ENCODE data around the gene FERMT3. TPM values are rescaled to one million over a fixed set of nuclear protein-coding genes. Genes with fewer than 3 reads are reported as not detected.
A peak's percentile ranks its signal among the peaks of the same experiment; 100 is the strongest.
"Not testable (repeated sequence)": the region's sequence is repeated elsewhere in the genome, so short reads cannot be mapped to it uniquely, and the experiment has no call there.

FERMT3 gene
- 100 to 1,000 TPM; 368 to 444 (median 399) TPM for total RNA-seq

GRCh38 chr11:64206457-64207255, at the start of gene FERMT3:
Gene FERMT3, plus strand, starts transcription at chr11:64206721. Its CDS starts 644 bp downstream, at chr11:64207365.
- Mint-ChIP-seq H3K36me3 (ENCODE audit: insufficient read depth) (peaks cover 38% of the 10 kb centered on the region), H3K9me3 (no peaks in the 10 kb centered on the region), H3K4me3 (peak within 1 kb of the TSS; percentile 96), H3K4me1 (ENCODE audit: low read depth) (peaks cover 40% of the 10 kb centered on the region), H3K27me3 (ENCODE audit: low read depth) (no peaks in the 10 kb centered on the region)
- DNase-seq: peak; percentile 68
- ATAC-seq: peak; percentile 41 to 58

DNA sequence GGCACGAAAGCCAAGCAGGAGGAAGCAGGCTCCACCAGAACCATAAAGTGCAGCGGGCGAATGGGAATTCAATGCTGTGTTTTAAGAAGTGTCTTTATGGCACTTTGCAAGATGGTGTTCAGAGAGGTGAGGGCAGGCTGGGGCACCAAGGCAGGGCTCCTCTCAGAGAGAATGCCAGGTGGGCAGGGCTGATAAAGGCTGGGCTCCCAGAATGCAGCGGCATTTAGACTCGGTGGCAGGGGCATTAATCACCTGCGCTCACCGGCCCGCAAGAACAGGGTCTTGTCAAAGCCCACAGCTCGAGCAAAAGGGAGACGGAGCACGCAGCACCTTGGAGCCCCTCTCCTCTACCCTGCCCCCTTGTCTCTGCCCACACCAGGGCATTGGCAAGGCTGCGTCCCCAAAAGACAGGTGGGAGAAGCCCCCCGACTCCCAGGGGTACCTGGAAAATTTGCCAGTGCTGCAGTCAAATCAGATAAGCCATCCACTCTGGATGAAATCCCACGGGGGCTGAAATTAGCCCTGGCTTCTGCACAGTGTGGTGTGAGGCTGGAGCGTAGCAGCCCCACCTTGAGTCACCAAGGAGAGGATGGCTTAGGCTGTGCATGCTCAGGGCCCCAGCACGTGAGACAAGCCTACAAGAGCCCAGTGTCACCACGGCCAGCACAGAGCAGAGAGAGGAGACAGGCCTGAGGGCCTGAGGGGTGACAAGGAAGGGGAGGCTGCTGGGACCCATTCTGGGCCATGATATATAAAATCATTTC, 48.7 kb upstream of the FERMT3 start:
- DNase-seq (no peak), ATAC-seq (no peak)
- no peaks in the 10 kb centered on the region for H3K9me3 Mint-ChIP-seq
- H3K4me1 Mint-ChIP-seq (ENCODE audit: low read depth): no peaks in the 10 kb centered on the region
- no peak overlapping the region for H3K4me3 Mint-ChIP-seq
- no peaks in the 10 kb centered on the region for H3K27me3 Mint-ChIP-seq (ENCODE audit: low read depth)
- H3K36me3 Mint-ChIP-seq (ENCODE audit: insufficient read depth): no peaks in the 10 kb centered on the region

- no peak overlapping the region for H3K4me3 Mint-ChIP-seq
- peaks cover 7% of the 10 kb centered on the region for H3K4me1 Mint-ChIP-seq (ENCODE audit: low read depth)
- no peaks in the 10 kb centered on the region for H3K36me3 Mint-ChIP-seq (ENCODE audit: insufficient read depth)
- H3K9me3 Mint-ChIP-seq: no peaks in the 10 kb centered on the region
- no peaks in the 10 kb centered on the region for H3K27me3 Mint-ChIP-seq (ENCODE audit: low read depth)
- no peak for ATAC-seq
- no peak for DNase-seq
Measured at GRCh38 chr11:64161037-64161436, 45.5 kb upstream of the FERMT3 start.

GRCh38 chr11:64162769-64163168, 43.8 kb upstream of the FERMT3 start:
- not testable (repeated sequence) for H3K9me3 Mint-ChIP-seq; H3K27me3 Mint-ChIP-seq (ENCODE audit: low read depth); H3K36me3 Mint-ChIP-seq (ENCODE audit: insufficient read depth); DNase-seq; H3K4me3 Mint-ChIP-seq; ATAC-seq
- peaks cover 12% of the 10 kb centered on the region for H3K4me1 Mint-ChIP-seq (ENCODE audit: low read depth)

- ATAC-seq (no peak), DNase-seq (no peak)
- Mint-ChIP-seq H3K27me3 (ENCODE audit: low read depth) (no peaks in the 10 kb centered on the region), H3K9me3 (no peaks in the 10 kb centered on the region), H3K4me1 (ENCODE audit: low read depth) (peaks cover 12% of the 10 kb centered on the region), H3K4me3 (no peak overlapping the region), H3K36me3 (ENCODE audit: insufficient read depth) (no peaks in the 10 kb centered on the region)
Measured at GRCh38 chr11:64163951-64164350, 42.6 kb upstream of the FERMT3 start.

GRCh38 chr11:64164392-64165312, 41.9 kb upstream of the FERMT3 start:
- H3K9me3 Mint-ChIP-seq: no peaks in the 10 kb centered on the region
- no peaks in the 10 kb centered on the region for H3K27me3 Mint-ChIP-seq (ENCODE audit: low read depth)
- H3K4me1 Mint-ChIP-seq (ENCODE audit: low read depth): peaks cover 12% of the 10 kb centered on the region
- DNase-seq (no peak), ATAC-seq (no peak)
- peak overlapping the region; percentile 80 for H3K4me3 Mint-ChIP-seq
- H3K36me3 Mint-ChIP-seq (ENCODE audit: insufficient read depth): no peaks in the 10 kb centered on the region

DNA sequence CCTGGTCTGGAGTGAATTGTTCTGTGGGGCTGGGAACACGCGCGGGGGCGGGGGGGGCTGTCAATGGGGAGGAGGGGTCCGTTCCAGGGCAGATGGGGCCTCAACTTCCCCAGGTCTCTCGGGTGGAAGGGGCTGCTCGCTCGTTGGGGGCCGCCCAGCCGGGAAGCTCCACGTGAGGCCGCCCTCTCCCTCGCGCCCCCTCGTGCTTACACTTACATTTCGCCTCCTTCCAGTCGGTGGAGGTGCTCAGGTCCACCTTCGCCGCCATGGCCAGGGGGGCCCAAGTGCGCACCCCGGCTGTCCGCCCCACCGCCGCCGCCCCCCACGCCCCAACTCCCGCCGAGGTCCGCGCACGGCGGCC, 41.1 kb upstream of the FERMT3 start:
- Mint-ChIP-seq H3K4me3 (peak overlapping the region; percentile 80), H3K4me1 (ENCODE audit: low read depth) (peaks cover 12% of the 10 kb centered on the region), H3K36me3 (ENCODE audit: insufficient read depth) (no peaks in the 10 kb centered on the region), H3K9me3 (no peaks in the 10 kb centered on the region), H3K27me3 (ENCODE audit: low read depth) (no peaks in the 10 kb centered on the region)
- ATAC-seq (peak; percentile 20 to 31), DNase-seq (peak; percentile 21)

DNA sequence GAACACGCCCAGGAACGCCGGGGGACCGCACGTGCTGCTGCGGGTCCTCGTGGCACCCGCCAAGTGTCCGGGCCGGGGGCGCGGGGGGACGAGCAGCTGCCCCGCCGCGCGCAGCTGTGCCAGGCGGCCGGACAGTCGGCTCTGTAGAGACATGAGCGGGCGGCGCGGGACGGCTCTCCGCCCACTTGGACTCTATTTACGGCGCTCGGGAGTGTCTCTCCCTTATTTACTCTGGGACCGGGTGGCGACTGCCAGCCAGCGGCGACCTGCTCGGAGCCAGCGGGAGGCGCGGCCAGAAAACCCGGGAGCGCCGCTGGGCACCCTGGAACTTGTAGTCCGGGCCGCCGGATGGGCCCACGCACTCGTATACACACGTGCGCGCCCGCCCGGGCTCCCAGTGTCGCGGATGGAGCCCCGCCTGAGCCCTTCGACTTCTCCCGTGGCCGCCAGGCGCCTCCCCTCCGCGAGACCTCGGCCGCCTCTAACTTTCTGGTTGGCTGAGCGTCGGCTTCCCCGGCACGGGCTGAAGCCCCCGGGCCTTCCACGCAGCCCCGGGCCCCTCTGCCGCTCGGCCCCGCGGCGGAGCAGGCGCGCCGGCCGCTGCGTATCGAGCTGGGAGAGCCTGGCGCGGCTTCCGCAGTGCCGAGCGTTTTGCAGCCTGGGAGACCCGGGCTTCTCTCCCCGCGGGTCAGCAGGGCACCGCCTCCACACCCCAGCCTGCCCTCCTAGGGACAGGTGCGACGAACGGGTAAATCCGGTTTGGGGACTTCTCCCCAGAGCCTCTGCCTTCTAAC, 40.5 kb upstream of the FERMT3 start, which contains the start of gene MACROD1:
Gene MACROD1 (minus strand): TSS at position 272 of the 794 bp plus-strand sequence. CDS start 119 bp downstream, at position 153.
- DNase-seq: peak; percentile 80
- ATAC-seq: peak; percentile 96 to 97
- no peaks in the 10 kb centered on the region for H3K36me3 Mint-ChIP-seq (ENCODE audit: insufficient read depth)
- H3K4me3 Mint-ChIP-seq: peak within 1 kb of the TSS; percentile 93
- H3K9me3 Mint-ChIP-seq: no peaks in the 10 kb centered on the region
- no peaks in the 10 kb centered on the region for H3K27me3 Mint-ChIP-seq (ENCODE audit: low read depth)
- H3K4me1 Mint-ChIP-seq (ENCODE audit: low read depth): peaks cover 12% of the 10 kb centered on the region

- Mint-ChIP-seq H3K4me3 (no peak overlapping the region), H3K36me3 (ENCODE audit: insufficient read depth) (no peaks in the 10 kb centered on the region), H3K27me3 (ENCODE audit: low read depth) (no peaks in the 10 kb centered on the region), H3K4me1 (ENCODE audit: low read depth) (peaks cover 6% of the 10 kb centered on the region), H3K9me3 (peaks cover 4% of the 10 kb centered on the region)
- ATAC-seq (no peak), DNase-seq (no peak)
Measured at GRCh38 chr11:64170419-64170818, 36.1 kb upstream of the FERMT3 start.

DNA sequence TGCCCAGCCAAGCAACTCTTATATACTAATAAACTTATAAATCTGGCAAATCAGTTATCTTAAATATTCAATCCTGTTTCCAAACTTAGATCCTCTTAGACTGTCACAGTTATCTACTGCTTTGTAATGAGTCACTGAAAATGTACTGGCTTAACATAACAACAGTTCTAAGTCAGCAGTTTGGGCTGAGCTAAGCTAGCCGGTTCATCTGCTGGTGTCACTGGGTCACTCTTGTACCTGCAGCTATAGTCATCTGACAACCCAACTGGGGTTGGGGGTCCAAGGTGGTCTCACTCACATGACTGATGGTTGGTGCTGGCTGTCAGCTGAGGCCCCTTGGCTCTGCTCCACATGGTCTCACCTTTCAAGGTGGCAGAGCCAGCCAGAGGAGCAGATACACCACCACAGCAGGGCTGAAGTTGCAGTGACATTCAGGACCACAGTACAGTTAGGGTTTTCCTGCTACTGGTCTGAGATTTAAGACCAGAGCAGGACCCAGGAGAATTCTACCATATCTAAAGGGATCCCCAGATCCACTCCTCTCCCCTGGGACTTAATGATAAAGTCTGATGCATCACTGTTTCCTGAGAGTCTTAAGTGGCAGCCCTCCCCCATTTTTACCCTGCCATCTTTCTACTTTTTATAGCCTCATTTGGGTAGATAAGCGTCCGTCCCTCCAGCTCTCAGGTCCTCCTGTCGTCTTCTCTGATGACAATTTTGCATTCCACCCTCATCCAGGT, 32.7 kb upstream of the FERMT3 start:
- no peak for DNase-seq
- no peak overlapping the region for H3K4me3 Mint-ChIP-seq
- H3K9me3 Mint-ChIP-seq: peaks cover 4% of the 10 kb centered on the region
- ATAC-seq: no peak
- no peaks in the 10 kb centered on the region for H3K36me3 Mint-ChIP-seq (ENCODE audit: insufficient read depth)
- no peaks in the 10 kb centered on the region for H3K27me3 Mint-ChIP-seq (ENCODE audit: low read depth)
- H3K4me1 Mint-ChIP-seq (ENCODE audit: low read depth): peaks cover 11% of the 10 kb centered on the region

GRCh38 chr11:64176751-64177150, 29.8 kb upstream of the FERMT3 start:
- Mint-ChIP-seq H3K27me3 (ENCODE audit: low read depth) (no peaks in the 10 kb centered on the region), H3K4me1 (ENCODE audit: low read depth) (peaks cover 17% of the 10 kb centered on the region), H3K4me3 (no peak overlapping the region), H3K9me3 (peaks cover 4% of the 10 kb centered on the region), H3K36me3 (ENCODE audit: insufficient read depth) (no peaks in the 10 kb centered on the region)
- ATAC-seq: no peak
- no peak for DNase-seq

DNA sequence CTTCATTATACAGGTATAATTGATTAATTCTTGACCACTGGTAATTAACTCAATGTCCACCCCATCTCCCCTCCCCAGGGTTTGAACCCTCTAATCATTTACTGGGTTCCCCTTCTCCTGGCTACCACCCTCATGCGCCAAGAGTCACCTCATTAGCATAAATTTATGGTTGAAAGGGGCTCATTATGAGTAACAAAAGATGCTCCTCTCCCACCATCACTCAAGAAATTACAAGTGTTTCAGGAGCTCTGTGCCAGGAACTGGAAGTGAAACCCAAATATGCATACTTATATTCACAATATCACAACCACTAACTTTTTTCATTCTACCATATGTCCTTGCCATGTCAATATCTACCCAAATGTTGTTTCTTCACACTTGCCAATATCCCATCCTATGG, 28.3 kb upstream of the FERMT3 start:
- H3K27me3 Mint-ChIP-seq (ENCODE audit: low read depth): no peaks in the 10 kb centered on the region
- ATAC-seq (peak; percentile 39 to 49), DNase-seq (no peak)
- peaks cover 24% of the 10 kb centered on the region for H3K4me1 Mint-ChIP-seq (ENCODE audit: low read depth)
- no peak overlapping the region for H3K4me3 Mint-ChIP-seq
- peaks cover 4% of the 10 kb centered on the region for H3K9me3 Mint-ChIP-seq
- no peaks in the 10 kb centered on the region for H3K36me3 Mint-ChIP-seq (ENCODE audit: insufficient read depth)

Data from activated T-cell treated with anti-CD3 and anti-CD28 coated beads, Interleukin-2, amount 50 U/mL, for 4 hours (primary cell).